GM20000 (cell line): ENCODE measurements around the gene XCL2.

Experiments used
- DNase-seq: peaks from one replicate; pipeline ENCODE4 v3.0.0; 2012; ENCODE audit warnings: low spot score
- CTCF ChIP-seq: IDR thresholded peaks from 2 replicates; pipeline ENCODE4 v1.5.1; 2012; ENCODE audit warnings: mild to moderate bottlenecking, control low read depth; ENCODE audit errors: extremely low read depth, missing control alignments

The XCL2 gene

GRCh38 chr1:168568346-168568745 is 24.5 kb upstream of the XCL2 start:
- no peak for TF ChIP-seq CTCF
- DNase-seq = no peak

GRCh38 chr1:168567568-168567967 is 23.8 kb upstream of the XCL2 start:
- no peak for DNase-seq
- no peak for TF ChIP-seq CTCF

- no peak for DNase-seq
- TF ChIP-seq CTCF = no peak
Observed at GRCh38 chr1:168567007-168567406, 23.2 kb upstream of the XCL2 start.

GRCh38 chr1:168565825-168566224 is 22.0 kb upstream of the XCL2 start:
- no peak for TF ChIP-seq CTCF
- DNase-seq = no peak

GRCh38 chr1:168561989-168562388 is 18.2 kb upstream of the XCL2 start:
- DNase-seq = no peak
- no peak for TF ChIP-seq CTCF

- DNase-seq = no peak
- TF ChIP-seq CTCF = no peak
Observed at GRCh38 chr1:168560370-168560769, 16.6 kb upstream of the XCL2 start.

GRCh38 chr1:168556647-168557046 is 12.8 kb upstream of the XCL2 start:
- DNase-seq = no peak
- TF ChIP-seq CTCF = no peak
